GM19372 (cell line): Measurements from ENCODE around the gene ZMIZ1.

Experiments used
- ATAC-seq: cut with Tn5 transposase; IDR thresholded peaks from one replicate; pipeline ENCODE4 v1.9.1; 2021; ENCODE audit warnings: mild to moderate bottlenecking, low read depth, moderate library complexity; ENCODE audit not compliant: unreplicated experiment

ZMIZ1 gene

GRCh38 chr10:79193694-79194382 is 125.1 kb downstream of the ZMIZ1 start:
- ATAC-seq, result no peak

DNA sequence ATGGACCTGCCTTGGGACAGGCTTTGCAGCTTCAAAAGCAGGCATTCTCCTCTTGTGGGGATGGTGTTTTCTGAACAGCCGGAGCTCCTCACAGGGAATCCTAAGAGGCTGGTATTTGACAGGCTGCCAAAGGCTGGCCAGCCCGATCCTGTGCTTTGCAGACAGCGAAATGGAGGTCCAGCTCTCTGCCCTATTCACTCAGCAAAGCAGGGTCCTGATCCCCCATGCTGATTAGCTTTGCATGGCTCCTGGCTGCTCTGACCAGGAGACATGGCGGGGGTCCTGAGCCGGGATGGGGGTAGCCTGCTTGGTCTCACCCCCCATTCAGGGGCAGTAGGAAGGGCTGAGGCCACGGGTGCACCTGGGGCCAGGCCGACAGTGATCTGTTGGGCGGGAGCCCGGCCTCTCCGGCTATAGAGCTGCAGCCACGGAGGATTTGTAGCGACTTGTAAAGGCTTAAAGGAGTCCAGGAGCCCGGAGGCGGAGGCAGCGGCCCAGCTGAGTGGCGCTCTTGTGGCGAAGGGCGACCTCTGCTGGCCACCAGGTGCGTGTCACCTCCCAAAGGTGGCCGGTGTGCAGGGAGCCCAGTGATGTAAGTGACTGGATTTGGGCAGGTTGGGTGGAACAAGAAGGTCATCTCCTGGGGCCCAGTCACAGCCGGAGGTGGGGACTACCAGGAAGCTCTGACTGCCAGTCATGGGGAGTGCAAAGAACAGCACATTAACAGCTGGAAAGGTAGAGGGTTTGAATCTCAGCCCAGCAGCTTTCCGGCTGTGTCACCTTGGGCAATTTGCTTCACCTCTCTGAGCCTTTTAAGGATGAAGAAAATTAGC is 126.5 kb downstream of the ZMIZ1 start:
- peak; percentile 89 for ATAC-seq

DNA sequence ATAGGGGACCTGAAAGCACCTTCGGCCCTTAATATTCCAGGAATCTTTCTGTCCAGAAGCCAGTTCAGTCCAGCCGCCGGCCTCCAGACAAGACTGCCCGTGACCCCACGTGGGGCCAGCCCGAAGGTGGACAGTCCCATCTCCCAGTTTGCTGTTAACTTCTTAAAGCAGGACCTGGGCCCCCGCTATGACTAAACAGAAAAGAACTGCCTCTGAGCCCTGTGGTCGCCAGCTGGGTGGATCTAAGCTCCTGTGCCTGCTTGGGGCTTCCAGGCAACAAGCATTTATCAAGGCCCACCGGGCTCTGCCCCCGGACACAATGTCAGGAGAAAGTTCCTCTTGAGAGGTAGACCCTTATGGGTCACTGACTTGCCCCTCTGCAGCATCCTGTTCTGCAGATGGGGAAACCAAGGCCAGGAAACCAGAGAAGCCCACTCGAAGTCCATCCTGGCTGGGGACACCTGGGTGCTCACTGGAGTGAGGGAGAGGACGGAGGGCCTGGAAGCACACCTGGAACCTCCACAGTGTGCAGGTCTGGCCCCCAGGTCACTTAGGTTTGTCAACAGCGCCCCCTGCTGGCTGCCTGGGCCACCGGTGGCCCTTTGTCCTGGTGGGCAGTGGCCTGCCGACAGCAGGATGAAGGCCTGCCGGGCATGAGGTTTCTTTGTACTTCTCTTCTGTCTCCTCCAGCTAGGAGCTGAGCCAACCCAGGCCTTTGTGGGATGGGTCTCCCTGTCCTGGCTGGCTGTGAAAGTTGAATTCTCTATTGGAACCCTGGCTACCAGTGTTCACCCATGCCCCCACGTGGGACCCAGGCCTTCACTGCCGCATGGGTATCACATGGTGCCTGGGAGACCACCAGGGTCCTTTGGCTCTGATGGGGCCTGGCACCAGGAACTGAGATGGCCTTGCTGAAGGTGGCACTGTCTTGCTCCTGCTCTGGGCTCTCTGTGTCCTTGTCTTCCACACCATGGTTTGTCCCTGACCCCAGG is 128.0 kb downstream of the ZMIZ1 start:
- ATAC-seq, result peak; percentile 57

GRCh38 chr10:79197558-79197957 is 128.8 kb downstream of the ZMIZ1 start:
- no peak for ATAC-seq

DNA sequence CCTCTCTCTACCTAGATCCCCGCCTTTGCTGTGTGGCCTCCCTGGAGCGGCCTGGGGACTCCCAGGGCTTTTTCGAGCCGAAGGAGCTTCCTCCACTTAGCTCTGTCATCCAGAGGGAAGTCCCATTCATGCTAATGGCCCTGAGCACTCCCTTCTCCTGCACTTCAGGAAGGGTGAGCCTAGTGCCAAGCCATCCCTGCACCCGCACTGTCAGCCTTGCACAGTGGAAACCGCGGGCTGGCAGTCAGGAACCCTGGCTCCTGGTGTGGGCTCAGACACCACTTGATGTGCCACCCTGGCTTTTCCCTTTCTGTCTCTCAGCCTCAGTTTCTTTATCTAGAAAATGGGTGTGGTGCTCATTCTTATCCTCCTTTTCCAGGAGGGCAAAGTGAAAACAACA is 131.6 kb downstream of the ZMIZ1 start:
- no peak for ATAC-seq

GRCh38 chr10:79201706-79202105 is 132.9 kb downstream of the ZMIZ1 start:
- ATAC-seq, result no peak

DNA sequence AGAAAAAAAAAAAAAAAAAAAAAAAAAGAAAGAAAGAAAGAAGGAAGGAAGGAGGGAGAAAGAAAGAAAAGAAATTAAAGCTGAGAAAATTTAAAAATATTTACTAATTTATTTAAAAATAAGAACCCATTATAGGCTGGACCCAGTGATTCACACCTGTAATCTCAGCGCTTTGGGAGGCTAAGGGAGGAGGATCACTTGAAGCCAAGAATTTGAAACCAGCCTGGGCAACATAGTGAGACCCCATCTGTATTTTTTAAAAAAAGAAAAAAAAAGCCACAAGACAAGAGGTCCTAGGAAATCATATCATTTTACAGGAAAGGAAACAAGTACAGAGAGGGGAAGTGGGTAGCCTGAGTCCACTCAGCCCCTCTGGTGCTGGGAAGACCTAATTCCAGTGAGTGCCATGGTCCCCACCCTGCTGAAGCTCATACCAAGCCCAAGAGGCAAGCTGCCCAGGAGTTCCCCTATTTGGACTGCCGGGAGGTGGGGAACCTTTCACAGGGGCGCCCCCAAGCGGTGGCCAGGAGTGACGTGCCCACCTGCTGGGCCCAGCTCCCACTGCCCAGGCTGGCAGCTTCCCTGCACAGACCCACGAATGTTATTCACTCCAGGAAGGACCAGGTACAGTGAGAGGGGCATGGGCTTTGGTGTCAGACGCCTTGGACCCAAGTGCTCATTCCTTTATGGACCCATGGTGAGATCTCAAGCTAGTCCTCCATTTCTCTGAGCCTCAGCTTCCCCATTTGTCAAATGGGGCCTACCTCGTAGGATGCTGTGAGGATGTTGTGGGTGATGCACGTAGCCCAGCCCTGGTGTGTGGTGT is 133.6 kb downstream of the ZMIZ1 start:
- ATAC-seq, result no peak

- no peak for ATAC-seq
These were observed 134.4 kb downstream of the ZMIZ1 start for GRCh38 chr10:79203014-79203644.

- ATAC-seq, result no peak
These were observed 135.1 kb downstream of the ZMIZ1 start for GRCh38 chr10:79203833-79204232.

- ATAC-seq, result no peak
These were observed 137.7 kb downstream of the ZMIZ1 start for GRCh38 chr10:79206300-79207095.

DNA sequence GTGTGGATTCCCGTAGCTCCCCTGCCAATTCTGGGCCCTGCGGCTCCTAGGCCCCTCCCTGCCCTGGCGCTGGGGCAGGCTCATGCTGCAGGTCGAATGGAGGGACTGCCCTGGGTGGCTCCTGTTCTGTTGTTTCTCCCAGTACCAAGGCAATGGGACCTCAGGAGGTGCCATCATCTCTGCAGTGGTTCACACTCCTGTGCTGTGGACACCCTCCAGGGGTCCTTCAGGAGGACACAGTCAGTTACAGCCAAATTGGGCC is 138.3 kb downstream of the ZMIZ1 start:
- ATAC-seq, result no peak

GRCh38 chr10:79207726-79208125 is 139.0 kb downstream of the ZMIZ1 start:
- ATAC-seq, result no peak

DNA sequence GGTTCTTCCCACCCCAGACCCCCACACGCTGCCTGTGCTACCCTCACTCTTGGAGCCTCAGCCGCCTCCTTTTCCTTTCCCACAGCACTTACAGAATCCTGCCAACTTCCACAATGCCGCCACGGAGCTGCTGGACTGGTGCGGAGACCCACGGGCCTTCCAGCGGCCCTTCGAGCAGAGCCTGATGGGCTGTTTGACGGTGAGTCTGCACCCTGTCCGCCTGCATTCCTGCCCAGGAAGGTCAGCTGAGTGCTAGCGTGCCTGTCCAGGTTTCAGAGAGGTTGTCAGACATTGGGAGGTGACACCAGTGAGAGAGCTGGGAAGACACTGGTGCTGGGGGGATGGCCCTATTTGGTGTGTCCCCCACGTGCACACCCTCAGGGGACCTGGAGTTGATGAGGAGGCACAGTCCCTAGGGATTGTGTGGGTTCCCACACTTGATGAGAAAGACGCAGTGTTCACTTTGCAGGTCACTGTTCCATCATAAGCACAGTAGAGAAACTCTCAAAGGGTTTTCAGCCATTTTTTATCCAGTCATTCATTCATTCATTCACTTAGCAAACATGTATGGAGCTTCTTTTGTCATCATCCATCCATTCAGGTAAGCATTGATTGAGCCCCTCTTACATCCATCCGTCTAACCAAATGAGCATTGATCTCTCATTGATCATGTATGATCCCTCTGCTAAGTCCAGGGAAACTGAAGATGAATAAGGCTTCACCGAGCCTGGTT is 139.7 kb downstream of the ZMIZ1 start:
- ATAC-seq, result no peak

- ATAC-seq, result no peak
These were observed 140.6 kb downstream of the ZMIZ1 start for GRCh38 chr10:79209340-79209739.

GRCh38 chr10:79209831-79210230 is 141.1 kb downstream of the ZMIZ1 start:
- ATAC-seq, result no peak

GRCh38 chr10:79210672-79211071 is 141.9 kb downstream of the ZMIZ1 start:
- ATAC-seq, result no peak

GRCh38 chr10:79211616-79212015 is 142.8 kb downstream of the ZMIZ1 start:
- no peak for ATAC-seq

GRCh38 chr10:79215531-79215930 is 146.8 kb downstream of the ZMIZ1 start:
- no peak for ATAC-seq
